Skeletal muscle satellite cell (primary cell): ENCODE measurements around the gene GNAT1.

Experiments
- H3K27me3 ChIP-seq: 2 replicates; pipeline ENCODE4 v1.7.0; 2013; ENCODE audit warnings: low read length; ENCODE audit not compliant: control insufficient read depth, insufficient read depth
- H3K36me3 ChIP-seq: 2 replicates; pipeline ENCODE4 v1.7.0; 2013; ENCODE audit warnings: mild to moderate bottlenecking, control low read depth, low read length; ENCODE audit not compliant: insufficient read depth
- H3K4me1 ChIP-seq: 2 replicates; pipeline ENCODE4 v1.7.0; 2013; ENCODE audit warnings: low read length; ENCODE audit not compliant: control insufficient read depth, insufficient read depth
- H3K4me2 ChIP-seq: 2 replicates; pipeline ENCODE4 v1.7.0; 2013; ENCODE audit warnings: mild to moderate bottlenecking, low read length
- H3K4me3 ChIP-seq: 2 replicates; pipeline ENCODE4 v1.7.0; 2013; ENCODE audit warnings: low read length
- H3K9ac ChIP-seq: 2 replicates; pipeline ENCODE4 v1.7.0; 2013; ENCODE audit warnings: mild to moderate bottlenecking, low read depth, low read length, moderate library complexity
- H3K9me3 ChIP-seq: replicated peaks from 2 replicates; pipeline ENCODE4 v1.7.0; 2013; ENCODE audit warnings: mild to moderate bottlenecking, control low read depth, low read length

GNAT1 gene

DNA sequence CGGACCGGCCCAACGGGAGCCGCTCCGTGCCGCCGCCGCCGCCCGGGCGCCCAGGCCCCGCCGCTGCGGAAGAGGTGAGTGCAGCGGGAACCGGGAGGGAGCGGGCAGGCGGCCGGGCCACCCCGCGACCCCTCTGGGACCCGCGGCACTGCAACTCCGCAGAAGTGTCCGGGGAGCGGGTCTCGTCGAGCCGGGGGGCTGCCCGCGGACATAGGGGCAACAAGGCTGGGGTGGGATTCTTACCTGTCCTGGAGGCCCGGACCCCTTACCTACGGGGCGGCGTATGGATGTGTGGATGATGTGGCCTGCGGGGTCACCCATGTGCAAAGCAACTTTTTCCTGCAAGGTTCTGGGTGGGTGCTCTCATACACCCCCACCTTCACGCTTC is 35.9 kb upstream of the GNAT1 start:
- Histone ChIP-seq H3K4me1 (peaks cover 22% of the 10 kb centered on the region), H3K9me3 (no peaks in the 10 kb centered on the region), H3K36me3 (no peaks in the 10 kb centered on the region), H3K9ac (peak overlapping the region; percentile 77), H3K4me3 (peak overlapping the region; percentile 75), H3K27me3 (peaks cover 19% of the 10 kb centered on the region), H3K4me2 (peak overlapping the region; percentile 92)

DNA sequence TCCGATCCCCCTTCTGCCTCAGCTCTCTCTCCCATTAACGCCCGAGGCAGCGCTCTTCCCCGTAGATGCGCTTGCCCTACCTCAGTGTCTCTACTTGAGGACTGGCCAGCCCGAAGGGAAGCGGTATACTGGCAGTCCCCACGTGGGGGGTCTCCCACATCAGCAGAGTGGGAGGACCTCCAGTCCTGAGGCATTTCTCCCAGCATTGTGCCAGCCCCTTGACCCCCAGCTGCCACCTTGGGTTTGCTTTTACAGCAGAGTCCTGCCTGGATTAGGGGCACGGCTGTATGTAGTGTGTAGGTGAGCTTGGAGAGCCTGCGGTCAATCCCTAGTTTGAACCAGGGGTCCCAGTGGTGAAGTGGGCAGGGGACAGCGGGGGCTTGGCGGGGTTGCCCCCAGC is 35.5 kb upstream of the GNAT1 start:
- H3K36me3 ChIP-seq = no peaks in the 10 kb centered on the region
- H3K4me1 ChIP-seq = peaks cover 22% of the 10 kb centered on the region
- no peaks in the 10 kb centered on the region for H3K9me3 ChIP-seq
- peak overlapping the region; percentile 75 for H3K4me3 ChIP-seq
- peak overlapping the region; percentile 77 for H3K9ac ChIP-seq
- peak overlapping the region; percentile 92 for H3K4me2 ChIP-seq
- peaks cover 19% of the 10 kb centered on the region for H3K27me3 ChIP-seq

DNA sequence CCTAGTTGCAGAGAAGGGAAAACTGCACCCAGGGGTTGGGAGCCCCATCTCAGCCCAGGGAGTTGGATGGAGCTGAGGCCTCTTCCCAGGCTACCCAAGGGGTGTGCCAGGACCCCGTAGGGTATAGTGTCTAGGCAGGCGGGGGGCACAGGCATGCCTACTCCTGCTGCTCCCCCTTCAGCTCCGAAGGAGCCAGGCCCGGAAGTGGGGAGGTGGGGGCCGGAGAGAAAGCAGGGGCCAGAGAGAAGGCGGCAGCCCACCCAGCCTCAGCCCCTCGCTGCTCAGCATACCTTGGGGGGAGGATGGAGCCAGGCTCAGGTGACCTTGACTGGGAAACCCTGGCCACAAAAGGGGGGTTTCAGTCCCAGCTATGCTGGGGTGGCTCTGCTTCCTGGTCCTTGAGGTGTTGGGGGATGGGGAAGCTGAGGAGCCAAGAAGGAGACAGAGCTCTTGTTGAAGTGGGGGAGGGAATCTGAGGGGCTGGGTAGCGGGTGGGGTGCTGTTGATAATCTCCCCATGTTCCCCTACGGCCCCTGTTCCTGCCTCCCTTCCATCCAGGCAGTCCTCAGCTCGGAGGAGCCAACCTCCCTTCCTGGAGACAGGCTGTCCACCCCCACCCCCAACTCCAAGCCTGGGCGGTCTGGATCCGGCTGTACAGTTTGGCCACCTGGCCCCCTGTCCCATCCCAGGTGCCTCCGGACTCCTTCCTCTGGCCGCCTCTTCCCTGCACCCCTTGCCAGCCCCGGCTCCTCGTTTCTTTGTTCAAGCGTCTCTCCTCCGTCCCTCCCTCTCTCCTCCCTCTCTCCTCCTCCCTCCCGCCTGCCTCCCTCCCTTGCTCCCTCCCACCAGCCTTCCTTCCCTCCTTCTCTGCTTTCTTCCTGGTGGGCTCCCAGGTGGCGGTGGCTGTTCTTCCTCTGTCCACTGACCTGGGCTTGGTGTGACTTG is 34.6 kb upstream of the GNAT1 start:
- no peak overlapping the region for H3K9ac ChIP-seq
- H3K27me3 ChIP-seq = peaks cover 19% of the 10 kb centered on the region
- peak overlapping the region; percentile 75 for H3K4me3 ChIP-seq
- H3K9me3 ChIP-seq = no peaks in the 10 kb centered on the region
- H3K4me1 ChIP-seq = peaks cover 22% of the 10 kb centered on the region
- no peaks in the 10 kb centered on the region for H3K36me3 ChIP-seq
- peak overlapping the region; percentile 92 for H3K4me2 ChIP-seq

DNA sequence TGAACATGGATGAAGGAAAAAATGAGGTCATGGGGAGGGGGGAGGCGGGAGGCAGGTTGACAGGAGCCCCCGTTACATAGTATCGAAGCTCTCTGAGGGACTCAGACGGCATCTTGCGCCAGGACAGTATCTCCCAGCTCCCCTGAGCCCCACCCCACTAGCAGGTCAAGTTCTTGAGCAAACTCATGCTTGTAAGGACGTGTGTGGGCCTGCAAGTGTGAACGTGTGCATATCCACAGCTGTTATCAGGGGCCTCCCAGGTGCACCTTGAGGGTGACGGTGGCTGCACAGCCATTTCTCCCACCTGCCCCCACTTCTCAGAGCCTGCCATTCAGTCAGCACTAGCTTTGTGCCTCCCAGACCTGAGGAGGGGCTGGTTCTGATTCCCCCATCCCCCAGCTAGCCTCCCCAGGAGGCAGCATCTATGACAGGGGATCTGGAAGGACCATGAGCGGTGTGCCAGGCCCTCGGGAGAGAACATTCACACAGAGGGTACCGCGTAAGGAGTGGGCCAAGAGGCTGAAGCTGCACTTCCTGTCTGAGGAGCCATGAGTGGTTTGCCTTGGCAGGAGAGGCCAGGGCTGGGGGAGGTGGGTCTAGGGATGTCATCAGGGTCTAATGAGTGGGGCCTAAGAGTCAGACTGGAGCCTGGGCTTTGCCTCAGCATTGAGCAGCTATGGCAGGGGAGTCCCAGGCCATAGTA is 33.4 kb upstream of the GNAT1 start:
- Histone ChIP-seq H3K9ac (no peak overlapping the region), H3K4me3 (no peak overlapping the region), H3K27me3 (peaks cover 19% of the 10 kb centered on the region), H3K36me3 (no peaks in the 10 kb centered on the region), H3K4me1 (peaks cover 27% of the 10 kb centered on the region), H3K4me2 (no peak overlapping the region), H3K9me3 (no peaks in the 10 kb centered on the region)

DNA sequence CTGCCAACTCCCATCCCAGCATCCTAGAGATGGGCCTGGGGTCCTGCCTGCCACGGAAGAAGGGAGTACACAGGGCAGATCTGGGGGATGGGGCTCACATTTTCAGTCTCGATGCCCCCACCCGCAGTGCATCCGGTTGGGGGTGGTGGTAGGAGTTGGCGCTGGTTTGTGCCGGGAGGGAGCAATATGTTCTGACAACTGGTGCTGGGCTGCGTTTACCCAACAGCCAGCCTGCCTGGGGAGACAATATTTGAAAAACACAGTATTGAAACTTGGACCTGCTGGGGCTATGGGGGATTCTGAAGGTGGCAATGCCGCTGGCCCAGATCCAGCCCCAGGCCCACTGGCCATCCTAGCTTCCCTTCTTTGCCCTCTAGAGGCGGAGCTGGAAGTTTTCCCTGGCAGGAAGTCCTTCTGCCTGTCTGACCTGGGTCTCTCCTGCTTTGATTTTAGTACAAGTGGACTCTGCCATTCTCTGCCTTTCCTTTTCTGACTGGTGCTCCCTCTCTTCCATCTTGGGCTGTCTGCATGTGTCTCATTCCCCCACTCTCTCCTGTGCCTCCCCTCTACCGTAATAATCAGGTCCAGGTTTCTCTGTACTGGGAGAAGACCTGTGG is 32.8 kb upstream of the GNAT1 start:
- Histone ChIP-seq H3K4me1 (peaks cover 32% of the 10 kb centered on the region), H3K27me3 (peaks cover 15% of the 10 kb centered on the region)

DNA sequence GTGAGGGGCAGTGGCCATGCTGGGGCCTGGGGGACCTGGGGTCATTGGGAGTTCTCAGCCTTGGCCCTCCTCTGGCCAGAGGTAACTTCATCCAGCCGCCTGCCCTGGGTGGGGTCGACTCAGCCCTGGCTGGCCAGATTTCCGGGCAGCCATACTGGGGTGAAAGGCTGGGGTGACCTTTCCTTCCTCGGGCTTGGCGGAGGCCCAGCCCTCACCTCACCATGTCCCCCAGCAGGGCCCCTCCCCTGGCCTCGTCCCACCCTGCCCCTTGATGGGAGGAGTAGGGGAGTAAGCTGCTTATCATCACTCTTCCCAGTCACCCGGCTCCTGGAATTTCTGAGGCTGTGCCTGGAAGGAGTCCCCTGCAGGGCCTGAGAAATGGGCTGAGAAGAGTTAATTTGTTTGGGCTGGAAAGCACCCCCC is 30.8 kb upstream of the GNAT1 start:
- peaks cover 48% of the 10 kb centered on the region for H3K4me1 ChIP-seq
- no peaks in the 10 kb centered on the region for H3K9me3 ChIP-seq
- H3K9ac ChIP-seq = no peak overlapping the region
- peaks cover 4% of the 10 kb centered on the region for H3K27me3 ChIP-seq
- no peak overlapping the region for H3K4me2 ChIP-seq
- H3K36me3 ChIP-seq = no peaks in the 10 kb centered on the region
- no peak overlapping the region for H3K4me3 ChIP-seq

More for the DNA sequence above, 32.8 kb upstream of the GNAT1 start:
- H3K4me2 ChIP-seq = no peak overlapping the region
- no peak overlapping the region for H3K9ac ChIP-seq
- no peak overlapping the region for H3K4me3 ChIP-seq
- no peaks in the 10 kb centered on the region for H3K9me3 ChIP-seq
- no peaks in the 10 kb centered on the region for H3K36me3 ChIP-seq

DNA sequence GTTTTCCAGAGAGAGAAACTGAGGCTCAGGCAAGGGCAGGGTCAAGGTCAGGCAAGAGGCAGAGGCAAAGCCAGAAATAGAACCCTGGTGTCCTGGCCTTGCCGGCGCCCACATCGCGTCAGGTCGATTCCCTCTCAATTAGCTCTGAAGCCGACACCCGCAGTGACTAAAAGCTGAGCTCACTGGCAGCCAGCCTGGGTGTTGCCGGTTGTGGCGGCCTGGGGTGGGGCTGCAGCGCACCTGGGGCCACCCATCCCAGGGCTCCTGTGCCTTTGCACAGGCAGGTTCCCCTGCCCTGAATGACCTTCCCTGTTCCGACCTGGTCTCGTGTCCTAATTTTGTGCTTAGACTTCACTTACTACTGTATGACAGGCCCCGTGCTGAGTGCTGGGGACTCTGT is 30.1 kb upstream of the GNAT1 start:
- peaks cover 49% of the 10 kb centered on the region for H3K4me1 ChIP-seq
- no peak overlapping the region for H3K9ac ChIP-seq
- H3K36me3 ChIP-seq = no peaks in the 10 kb centered on the region
- H3K27me3 ChIP-seq = no peaks in the 10 kb centered on the region
- no peak overlapping the region for H3K4me3 ChIP-seq
- H3K4me2 ChIP-seq = no peak overlapping the region
- H3K9me3 ChIP-seq = no peaks in the 10 kb centered on the region

DNA sequence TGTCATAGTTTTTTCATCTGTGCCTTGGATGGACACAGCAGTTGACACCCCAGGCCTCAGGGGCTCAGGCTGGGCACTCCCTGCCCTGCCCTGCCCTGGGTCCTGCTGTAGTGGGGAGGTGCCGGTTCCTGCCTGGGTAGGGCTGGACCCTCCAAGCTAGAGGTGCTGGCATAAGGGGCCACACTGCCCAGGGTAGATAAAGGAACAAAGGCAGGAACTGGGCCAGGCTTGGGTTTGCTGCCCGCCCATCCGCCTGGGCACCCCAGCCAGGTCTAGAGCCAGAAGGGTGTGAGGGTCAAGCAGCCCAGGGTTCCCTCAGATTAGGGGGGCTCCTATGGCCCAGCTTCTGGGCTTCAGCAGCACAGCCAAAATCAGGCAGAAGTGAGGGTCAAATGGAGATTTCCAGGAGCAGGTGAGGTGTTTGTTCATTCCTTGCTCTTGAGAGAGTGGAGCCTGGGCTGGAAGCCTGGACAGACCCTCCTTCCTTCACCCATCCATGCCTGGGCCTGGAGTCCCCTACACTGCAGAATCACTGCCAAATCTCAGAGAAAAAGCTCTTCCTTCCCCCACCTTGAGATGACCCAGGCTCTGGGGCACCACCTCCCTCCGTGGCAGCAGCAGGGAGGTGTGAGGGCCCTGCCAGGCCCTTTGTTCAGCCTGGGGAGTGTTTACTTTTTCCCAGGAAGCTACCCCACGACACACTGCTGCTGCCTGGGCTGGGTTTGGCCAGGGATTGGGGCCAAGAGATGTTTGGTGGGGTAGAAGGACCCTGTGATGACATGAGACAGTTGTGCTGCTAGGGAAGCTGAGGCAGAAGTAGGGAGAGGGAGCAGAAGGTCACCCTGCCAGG is 29.2 kb upstream of the GNAT1 start:
- H3K9ac ChIP-seq = no peak overlapping the region
- H3K4me1 ChIP-seq = peaks cover 58% of the 10 kb centered on the region
- no peaks in the 10 kb centered on the region for H3K36me3 ChIP-seq
- no peaks in the 10 kb centered on the region for H3K27me3 ChIP-seq
- H3K4me2 ChIP-seq = no peak overlapping the region
- no peaks in the 10 kb centered on the region for H3K9me3 ChIP-seq
- no peak overlapping the region for H3K4me3 ChIP-seq

DNA sequence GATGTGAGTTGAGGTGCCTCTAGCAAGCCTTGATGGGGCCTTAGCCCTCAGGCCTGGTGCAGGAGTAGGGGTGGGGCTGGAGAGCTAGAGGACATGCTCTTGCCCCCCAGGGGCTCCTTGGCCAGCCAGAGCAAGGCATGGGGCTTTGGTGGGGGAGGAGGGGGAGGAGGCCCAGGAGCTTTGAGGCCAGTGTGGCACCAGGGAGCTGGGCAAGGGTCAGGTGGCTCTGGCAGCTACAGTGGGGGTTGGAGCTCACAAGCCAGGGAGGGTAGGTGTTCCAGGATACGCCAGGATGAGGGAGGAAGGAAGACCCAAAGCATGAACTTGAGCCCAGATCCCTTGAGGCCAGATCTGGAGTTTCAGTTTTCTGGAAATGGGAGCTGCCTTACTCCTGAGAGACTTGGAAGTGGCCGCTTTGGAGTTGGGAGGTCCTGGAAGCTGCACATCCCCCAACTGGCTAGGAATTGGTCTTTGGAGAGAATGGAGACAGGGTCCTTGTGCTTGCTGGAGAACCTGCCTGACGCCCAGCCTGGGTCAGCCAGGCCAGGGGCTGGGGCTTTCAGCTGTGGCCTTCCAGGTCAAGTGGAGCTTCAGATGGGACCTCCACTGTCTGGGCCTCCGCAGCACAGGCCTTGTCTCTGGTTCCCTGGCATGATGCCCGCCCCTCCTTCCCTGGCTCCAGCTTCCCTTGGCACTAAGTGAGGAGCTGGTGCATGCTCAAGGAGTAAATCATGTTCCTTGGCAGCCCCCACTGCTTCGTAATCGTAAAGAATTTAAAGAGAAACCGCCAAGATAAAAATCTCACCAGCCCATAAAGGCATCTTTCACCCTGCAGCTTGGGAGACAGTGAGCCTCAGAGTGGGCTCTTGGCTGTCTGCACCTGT is 27.6 kb upstream of the GNAT1 start:
- Histone ChIP-seq H3K9me3 (no peaks in the 10 kb centered on the region), H3K36me3 (no peaks in the 10 kb centered on the region), H3K4me2 (peak overlapping the region; percentile 66), H3K9ac (peak overlapping the region; percentile 10), H3K4me3 (peak overlapping the region; percentile 41), H3K4me1 (peaks cover 58% of the 10 kb centered on the region), H3K27me3 (no peaks in the 10 kb centered on the region)

DNA sequence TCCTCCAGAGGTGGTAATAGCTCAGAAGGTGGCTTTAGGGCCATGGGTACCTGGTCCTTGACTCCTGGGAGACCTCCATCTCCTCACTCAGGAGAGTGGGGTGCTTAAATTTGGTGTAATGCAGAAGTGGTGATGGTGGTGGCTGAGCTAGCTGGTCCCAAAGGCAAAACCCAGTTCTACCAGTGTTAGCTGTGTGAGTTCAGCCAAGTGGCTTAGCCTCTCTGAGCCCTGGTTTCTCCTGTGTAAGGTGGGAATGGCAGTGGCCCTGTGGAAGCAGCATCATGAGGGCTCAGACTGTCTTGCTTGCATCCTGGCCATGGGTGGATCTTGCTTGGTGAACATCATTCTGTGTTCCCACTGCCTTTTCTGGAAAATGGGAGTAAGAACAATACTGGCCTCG is 26.9 kb upstream of the GNAT1 start:
- peaks cover 60% of the 10 kb centered on the region for H3K4me1 ChIP-seq
- no peak overlapping the region for H3K9ac ChIP-seq
- H3K9me3 ChIP-seq = no peaks in the 10 kb centered on the region
- no peaks in the 10 kb centered on the region for H3K36me3 ChIP-seq
- H3K4me2 ChIP-seq = peak overlapping the region; percentile 66
- peak overlapping the region; percentile 41 for H3K4me3 ChIP-seq
- no peaks in the 10 kb centered on the region for H3K27me3 ChIP-seq
